ENCODE results near the gene HARBI1. TPM values are rescaled to one million over a fixed set of nuclear protein-coding genes. Genes with fewer than 3 reads are reported as not detected.

HARBI1 gene
- total and polyA plus RNA-seq, 9 of the 15 experiments (the other 6 are each of a cell fraction or from before 2014, with no cell fraction given) = 3.5 to 8.4 (median 5.5) TPM

DNA sequence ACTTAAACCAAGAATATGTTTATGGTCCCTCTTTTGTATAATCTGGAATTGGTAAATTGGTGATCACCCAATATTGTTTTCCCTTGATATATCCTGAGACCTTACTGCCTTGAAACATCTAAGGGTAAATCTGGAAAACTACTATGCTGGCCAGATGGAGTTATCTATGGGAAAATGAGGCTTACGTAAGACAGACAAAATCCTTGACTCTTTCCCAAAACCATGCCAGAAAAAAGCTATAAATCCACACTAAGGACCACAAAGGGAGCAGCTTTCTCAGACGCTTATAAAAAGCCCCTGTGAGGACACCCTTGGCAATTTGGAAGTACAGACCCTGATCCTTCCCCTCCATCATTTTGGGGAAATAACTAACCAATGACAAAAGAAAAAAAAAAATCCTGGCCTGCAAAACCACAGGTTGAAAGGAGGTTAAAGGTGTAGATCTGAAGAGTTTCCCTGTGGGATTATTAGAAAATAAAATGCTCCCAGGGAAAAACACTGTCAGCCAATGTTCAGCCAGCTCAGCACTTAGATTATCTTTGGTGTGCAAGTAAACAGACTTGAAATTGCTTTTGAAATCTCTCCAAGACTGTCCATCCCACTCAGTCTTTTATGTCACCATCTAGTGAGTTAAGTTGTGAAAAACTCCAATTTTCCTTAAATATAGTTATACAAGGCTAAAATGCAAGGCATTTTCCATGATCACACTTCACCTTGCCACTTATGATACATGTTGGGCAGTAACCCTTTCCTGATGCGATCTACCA lies 16.6 kb downstream of the HARBI1 start:
- no peak for FAIRE-seq
- no peak overlapping the region for H3K4me2 ChIP-seq (ENCODE audit: insufficient read depth, low read length)
- POLR2A ChIA-PET = interaction anchor here (0.6 to 2.3 kb wide), 9 partner anchors 10 to 554 kb away, joined by 3 to 15 read pairs (median 4); no protein-coding TSS in a partner anchor
- no peaks in the 10 kb centered on the region for H3K9me3 ChIP-seq (replicated peaks; ENCODE audit: control insufficient read depth, insufficient read depth, low read depth, low read length)
- CTCF ChIA-PET (ENCODE audit: low intra/inter-chr PET ratio) = no interaction called here
- TF ChIP-seq RBBP5 (IDR thresholded peaks at IDR 0.05; ENCODE audit: borderline replicate concordance, insufficient read depth, low read length, poor library complexity, severe bottlenecking) (no peak), POLR2A (conservative IDR thresholded peaks at IDR 0.05) (no peak), SMARCA4 (IDR thresholded peaks at IDR 0.05) (no peak), RUNX1 (IDR thresholded peaks at IDR 0.05; ENCODE audit: low read depth) (no peak), PPARD (CRISPR knock-in tag; IDR thresholded peaks at IDR 0.05) (no peak), EHMT2 (IDR thresholded peaks at IDR 0.05) (no peak), SRF (CRISPR knock-in tag; IDR thresholded peaks at IDR 0.05) (no peak), RBM39 (optimal IDR thresholded peaks at IDR 0.05; ENCODE audit: low read depth, low read length) (no peak), ETV5 (CRISPR knock-in tag; IDR thresholded peaks at IDR 0.05; ENCODE audit: low read depth) (no peak), E2F3 (CRISPR knock-in tag; IDR thresholded peaks at IDR 0.05) (no peak), RB1 (IDR thresholded peaks at IDR 0.05; ENCODE audit: low read depth) (no peak), MYNN (IDR thresholded peaks at IDR 0.05) (no peak), MYNN (CRISPR knock-in tag; IDR thresholded peaks at IDR 0.05) (no peak), ZNF79 (CRISPR knock-in tag; IDR thresholded peaks at IDR 0.05; ENCODE audit: low read depth) (no peak), POLR2AphosphoS2 (IDR thresholded peaks at IDR 0.05; ENCODE audit: low read length) (no peak)
- TF ChIP-seq, protein P1, sequence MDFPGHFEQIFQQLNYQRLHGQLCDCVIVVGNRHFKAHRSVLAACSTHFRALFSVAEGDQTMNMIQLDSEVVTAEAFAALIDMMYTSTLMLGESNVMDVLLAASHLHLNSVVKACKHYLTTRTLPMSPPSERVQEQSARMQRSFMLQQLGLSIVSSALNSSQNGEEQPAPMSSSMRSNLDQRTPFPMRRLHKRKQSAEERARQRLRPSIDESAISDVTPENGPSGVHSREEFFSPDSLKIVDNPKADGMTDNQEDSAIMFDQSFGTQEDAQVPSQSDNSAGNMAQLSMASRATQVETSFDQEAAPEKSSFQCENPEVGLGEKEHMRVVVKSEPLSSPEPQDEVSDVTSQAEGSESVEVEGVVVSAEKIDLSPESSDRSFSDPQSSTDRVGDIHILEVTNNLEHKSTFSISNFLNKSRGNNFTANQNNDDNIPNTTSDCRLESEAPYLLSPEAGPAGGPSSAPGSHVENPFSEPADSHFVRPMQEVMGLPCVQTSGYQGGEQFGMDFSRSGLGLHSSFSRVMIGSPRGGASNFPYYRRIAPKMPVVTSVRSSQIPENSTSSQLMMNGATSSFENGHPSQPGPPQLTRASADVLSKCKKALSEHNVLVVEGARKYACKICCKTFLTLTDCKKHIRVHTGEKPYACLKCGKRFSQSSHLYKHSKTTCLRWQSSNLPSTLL (IDR thresholded peaks at IDR 0.05) = no peak
- TF ChIP-seq, protein P2, sequence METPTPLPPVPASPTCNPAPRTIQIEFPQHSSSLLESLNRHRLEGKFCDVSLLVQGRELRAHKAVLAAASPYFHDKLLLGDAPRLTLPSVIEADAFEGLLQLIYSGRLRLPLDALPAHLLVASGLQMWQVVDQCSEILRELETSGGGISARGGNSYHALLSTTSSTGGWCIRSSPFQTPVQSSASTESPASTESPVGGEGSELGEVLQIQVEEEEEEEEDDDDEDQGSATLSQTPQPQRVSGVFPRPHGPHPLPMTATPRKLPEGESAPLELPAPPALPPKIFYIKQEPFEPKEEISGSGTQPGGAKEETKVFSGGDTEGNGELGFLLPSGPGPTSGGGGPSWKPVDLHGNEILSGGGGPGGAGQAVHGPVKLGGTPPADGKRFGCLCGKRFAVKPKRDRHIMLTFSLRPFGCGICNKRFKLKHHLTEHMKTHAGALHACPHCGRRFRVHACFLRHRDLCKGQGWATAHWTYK (CRISPR knock-in tag; IDR thresholded peaks at IDR 0.05) = no peak
- peaks cover 5 to 10% of the 10 kb centered on the region in 2 experiments; a peak in 3 of 5 replicates for H3K4me1 ChIP-seq (replicated peaks in 1 of 2; ENCODE audit: control insufficient read depth in 2 of 2, insufficient read depth in 2 of 2, low read length in 2 of 2)
- WGBS (ENCODE audit: insufficient coverage, low coverage, missing lambda C conversion rate) = 66% methylated on average over 3 of the region's 3 CpGs
- H3K36me3 ChIP-seq (ENCODE audit: control insufficient read depth, insufficient read depth, low read length) = peaks cover 8% of the 10 kb centered on the region; the same call in 2 of the 3 replicates
- ATAC-seq = no peak
- BruUV-seq (replicated peaks) = no TSS peak
- no peaks in the 10 kb centered on the region for H3K9me1 ChIP-seq (ENCODE audit: control insufficient read depth, insufficient read depth, low read length)
- no peak overlapping the region for H2AFZ ChIP-seq (ENCODE audit: low read depth, low read length)
- H4K20me1 ChIP-seq (replicated peaks; ENCODE audit: control insufficient read depth, insufficient read depth, low read length) = no peaks in the 10 kb centered on the region
- H3K9ac ChIP-seq (ENCODE audit: insufficient read depth in 1 of 2, low read depth in 2 of 2, low read length in 2 of 2) = no peak overlapping the region
- H3K79me2 ChIP-seq (ENCODE audit: control insufficient read depth, insufficient read depth, low read length) = no peaks in the 10 kb centered on the region
- no peak for DNase-seq (ENCODE audit: extremely low read depth in 1 of 4, low spot score in 3 of 4)
- H3K27me3 ChIP-seq (ENCODE audit: control insufficient read depth in 2 of 2, insufficient read depth in 2 of 2, low read length in 2 of 2) = no peaks in the 10 kb centered on the region
- no peak overlapping the region for H3K4me3 ChIP-seq
- in situ Hi-C loops (cut with MboI) (no loop called here), intact Hi-C loops (cut with micrococcal nuclease) (no loop called here)
- H3K27ac ChIP-seq (ENCODE audit: extremely low read depth, low read depth, low read length) = no peak overlapping the region

Measured in K562 (cell line).